HG03469 (cell line): ENCODE data around the gene AKTIP.
"Not testable (repeated sequence)": the region's sequence is repeated elsewhere in the genome, so short reads cannot be mapped to it uniquely, and the experiment has no call there.

ENCODE experiments used
- ATAC-seq: cut with Tn5 transposase; IDR thresholded peaks from one replicate; pipeline ENCODE4 v1.9.1; 2021; ENCODE audit warnings: mild to moderate bottlenecking, moderate library complexity, moderate number of reproducible peaks; ENCODE audit not compliant: unreplicated experiment

AKTIP gene

DNA sequence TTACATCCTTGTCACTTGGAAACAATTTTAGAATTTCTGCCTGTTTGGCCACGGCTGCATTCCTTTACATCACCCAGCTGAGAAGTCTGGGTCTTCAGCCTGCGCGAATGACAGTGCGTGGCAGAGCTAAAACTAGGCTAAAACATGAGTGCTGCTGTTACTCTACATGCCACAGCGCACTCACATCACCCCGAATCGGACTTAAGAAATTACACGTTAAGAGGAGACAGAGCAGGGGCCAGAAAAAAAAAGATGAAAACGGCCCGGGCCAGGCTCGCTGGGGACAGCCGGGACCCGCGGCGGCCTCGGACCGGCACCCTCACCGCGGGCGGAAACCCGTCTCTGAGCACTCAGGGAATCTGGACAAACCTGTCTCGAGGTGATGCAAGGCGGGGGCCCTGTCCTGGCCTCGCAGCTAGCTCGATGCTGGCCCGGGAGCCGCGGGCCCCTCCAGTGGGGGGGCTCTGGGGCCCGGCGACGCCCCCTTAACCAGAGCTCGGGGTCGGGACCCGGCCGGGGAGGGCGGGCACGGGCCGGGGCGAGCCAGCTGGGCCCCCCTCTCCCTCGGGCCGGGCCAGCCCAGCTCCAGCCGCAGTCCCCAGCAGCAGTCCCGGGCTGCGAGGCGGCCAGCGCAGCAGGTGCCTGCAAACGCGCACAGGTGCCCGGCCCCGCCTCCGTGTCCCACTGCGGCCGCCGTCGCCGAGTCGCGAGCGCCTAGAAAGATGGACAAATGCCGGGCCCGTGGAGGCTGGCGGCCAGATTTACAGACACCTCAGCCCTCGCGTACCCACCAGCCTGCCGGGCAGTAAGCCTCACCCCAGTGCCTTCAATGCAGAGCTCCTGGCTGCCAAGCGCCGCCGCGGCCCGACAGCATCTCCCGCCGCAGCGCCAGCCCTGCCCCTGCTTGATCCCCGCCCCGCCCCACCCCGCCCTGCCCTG is at the start of gene AKTIP:
Gene AKTIP, minus strand, starts transcription at position 879 of the 939 bp plus-strand sequence. CDS start 2,950 bp downstream, outside the sequence.
- peak; percentile 10 for ATAC-seq

DNA sequence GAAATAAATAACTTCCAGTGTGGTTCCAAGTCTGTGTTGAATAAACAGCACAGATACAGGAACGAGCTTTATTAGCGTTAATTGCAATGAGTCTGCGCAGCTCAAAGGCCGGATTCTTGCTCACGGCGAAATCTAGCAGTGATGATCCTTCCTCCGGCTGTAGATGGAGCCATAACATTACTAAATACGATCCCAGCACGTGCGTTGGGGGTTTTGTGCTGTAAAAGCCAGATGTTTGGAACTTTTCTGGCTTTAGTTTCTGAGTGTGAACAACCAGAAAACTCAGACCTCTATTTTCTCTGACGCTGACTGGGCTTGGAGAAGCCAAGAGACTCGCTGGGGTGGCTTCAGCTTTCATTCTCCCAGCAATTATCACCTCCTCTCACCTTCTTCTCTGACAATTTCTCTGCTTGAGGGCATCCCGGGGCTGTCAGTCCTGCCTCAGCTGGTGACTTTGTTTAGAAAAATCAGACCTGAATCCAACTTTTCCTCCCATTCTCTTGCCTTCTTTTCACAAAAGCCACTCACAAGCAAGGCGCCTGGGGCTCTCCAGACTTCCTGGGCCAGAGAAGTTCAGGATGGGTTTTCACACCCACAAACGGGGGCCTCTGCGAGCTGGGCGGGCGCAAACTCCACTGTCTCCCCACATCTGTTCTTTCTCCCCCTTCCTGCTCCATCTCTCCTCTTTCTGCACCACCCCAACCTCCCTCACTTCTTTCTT is 47.1 kb upstream of the AKTIP start:
- ATAC-seq = peak; percentile 75

DNA sequence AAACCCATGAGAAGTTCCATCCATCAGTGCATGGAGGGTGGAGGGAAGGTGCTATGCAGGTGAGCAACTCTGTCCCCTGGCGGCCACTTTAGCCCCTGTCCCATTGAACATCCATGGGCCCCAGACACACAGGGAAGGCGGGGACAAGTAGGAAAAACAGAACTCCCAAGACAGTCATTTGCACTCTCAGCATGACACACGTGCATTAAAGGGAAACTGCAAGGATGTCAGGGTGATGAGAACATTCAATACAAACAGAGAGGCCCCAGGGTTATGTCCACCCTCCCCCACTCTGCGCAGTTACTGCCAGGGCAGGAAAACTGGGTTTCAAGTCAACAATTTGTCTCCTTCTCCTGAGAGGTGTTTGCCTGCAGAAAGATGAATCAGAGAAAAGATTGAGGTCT is 44.0 kb upstream of the AKTIP start:
- no peak for ATAC-seq

DNA sequence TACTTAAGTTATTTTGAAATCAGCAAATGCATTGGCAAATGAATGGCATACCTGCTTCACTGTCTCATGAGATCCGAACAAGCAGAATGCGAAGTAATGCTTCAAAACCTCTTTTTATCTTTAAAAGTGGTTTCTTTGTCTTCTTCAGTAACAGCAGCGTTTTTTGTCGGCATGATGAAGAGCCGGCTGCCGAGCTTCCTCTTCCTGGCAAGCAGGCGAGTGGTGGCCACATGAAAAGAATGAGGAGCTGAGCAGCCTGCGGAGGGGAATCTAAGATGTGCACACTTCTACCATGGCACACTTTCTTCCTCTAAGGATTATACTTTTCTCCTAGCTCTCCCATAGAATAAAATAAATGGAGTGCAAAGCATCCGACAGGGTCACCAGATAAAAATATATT is 42.4 kb upstream of the AKTIP start:
- no peak for ATAC-seq

DNA sequence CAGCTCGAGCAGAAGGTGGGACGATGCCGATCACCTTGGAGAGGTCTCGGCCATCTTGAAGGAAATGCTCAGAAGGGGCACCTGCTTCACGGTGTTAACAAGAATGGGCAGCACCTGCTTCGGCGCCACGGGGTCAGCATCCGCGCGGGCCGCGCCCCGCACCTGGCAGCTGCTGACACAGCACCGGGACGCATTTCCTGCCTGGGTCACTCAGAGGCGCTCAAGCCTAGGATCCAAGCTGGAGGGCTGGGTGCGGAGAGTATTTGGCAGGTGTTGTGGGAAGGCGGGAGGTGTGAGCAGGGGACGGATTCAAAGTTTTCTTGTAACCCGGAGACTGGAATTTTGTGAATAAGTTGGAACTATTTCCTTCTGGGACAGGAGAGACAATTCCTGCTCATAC is 39.3 kb upstream of the AKTIP start:
- ATAC-seq = no peak

DNA sequence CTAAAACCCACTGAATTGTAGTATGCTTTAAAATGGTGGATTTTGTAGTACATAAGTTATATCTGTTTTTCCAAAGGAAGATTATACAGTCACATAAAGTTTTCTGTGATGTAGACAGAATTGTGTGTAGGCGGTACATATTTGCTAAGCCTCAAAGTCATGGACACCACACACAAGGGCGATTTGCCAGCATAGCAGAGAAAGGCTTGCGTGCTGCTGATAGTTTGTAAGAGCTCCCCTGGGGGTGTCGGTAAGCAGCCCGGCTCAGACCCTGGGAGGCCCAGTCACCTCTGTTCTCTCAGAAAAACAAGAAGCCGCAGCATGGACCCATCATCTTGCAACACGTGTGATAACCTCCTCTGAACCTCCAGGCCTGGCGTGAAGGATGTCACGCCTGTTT is 38.3 kb upstream of the AKTIP start:
- no peak for ATAC-seq

DNA sequence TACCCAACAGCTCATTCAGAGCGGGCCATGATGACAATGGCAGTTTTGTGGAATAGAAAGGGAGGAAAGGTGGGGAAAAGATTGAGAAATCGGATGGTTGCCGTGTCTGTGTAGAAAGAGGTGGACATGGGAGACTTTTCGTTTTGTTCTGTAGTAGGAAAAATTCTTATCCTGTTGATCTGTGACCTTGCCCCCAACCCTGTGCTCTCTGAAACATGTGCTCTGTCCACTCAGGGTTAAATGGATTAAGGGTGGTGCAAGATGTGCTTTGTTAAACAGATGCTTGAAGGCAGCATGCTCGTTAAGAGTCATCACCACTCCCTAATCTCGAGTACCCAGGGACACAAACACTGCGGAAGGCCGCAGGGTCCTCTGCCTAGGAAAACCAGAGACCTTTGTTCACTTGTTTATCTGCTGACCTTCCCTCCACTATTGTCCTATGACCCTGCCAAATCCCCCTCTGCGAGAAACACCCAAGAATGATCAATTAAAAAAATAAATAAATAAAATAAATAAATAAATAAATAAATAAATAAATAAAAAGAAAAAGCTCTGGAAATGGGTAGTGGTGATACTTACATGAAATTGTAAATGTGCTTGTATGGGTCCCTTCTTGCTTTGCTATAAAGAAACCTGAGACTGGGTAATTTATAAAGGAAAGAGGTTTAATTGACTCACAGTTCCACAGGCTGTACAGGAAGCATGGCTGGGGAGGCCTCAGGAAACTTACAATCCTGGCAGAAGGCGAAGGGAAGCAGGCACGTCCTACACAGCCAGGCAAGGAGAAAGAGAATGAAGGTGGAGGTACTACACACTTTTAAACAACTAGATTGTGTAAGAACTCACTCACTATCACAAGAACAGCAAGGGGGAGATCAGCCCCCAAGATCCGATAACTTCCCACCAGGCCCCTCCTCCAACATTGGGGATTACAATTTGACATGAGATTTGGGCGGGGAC is 37.0 kb upstream of the AKTIP start:
- ATAC-seq = not testable (repeated sequence)

DNA sequence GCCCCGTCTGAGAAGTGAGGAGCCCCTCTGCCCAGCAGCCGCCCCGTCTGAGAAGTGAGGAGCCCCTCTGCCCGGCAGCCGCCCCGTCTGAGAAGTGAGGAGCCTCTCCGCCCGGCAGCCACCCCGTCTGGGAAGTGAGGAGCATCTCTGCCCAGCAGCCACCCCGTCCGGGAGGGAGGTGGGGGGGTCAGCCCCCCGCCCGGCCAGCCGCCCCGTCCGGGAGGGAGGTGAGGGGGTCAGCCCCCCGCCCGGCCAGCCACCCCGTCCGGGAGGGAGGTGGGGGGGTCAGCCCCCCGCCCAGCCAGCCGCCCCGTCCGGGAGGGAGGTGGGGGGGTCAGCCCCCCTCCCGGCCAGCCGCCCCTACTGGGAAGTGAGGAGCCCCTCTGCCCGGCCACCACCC is 36.3 kb upstream of the AKTIP start:
- not testable (repeated sequence) for ATAC-seq

DNA sequence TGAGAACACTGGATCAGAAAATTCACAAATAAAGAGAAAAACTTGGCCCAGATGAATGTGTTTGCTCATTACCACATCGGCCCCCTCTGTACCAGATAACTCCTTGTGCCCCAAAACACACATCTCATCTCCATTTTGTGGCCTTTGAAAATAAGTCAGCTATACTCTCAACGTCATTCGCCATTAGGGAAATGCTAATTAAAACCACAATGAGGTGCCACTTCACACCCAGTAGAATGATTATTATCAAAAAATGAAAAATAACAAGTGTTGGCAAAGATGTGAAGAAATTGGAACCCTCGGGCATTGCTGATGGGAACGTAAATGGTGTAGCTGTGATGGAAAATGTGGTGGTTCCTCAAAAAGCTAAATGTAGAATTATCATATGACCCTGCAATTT is 34.6 kb upstream of the AKTIP start:
- ATAC-seq = no peak

DNA sequence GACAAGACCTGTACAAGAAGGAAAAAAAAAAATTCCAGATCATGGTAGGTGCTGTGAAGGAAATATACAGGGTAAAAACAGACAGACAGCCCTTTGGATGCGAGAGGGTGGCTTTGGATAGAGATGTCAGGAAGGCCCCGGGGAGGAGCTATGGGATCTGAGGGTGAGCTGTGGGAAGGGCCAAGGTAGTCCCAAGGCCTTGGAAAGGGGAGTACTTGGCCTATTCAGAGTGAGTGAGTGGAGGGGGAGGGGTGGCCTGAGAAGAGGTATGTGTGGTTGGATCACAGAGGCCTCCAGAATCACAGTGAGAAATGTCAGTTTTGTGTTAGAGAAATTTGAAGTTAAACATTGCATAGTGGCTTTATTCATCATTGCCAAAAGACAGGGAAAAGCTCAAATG is 31.2 kb upstream of the AKTIP start:
- ATAC-seq = no peak

DNA sequence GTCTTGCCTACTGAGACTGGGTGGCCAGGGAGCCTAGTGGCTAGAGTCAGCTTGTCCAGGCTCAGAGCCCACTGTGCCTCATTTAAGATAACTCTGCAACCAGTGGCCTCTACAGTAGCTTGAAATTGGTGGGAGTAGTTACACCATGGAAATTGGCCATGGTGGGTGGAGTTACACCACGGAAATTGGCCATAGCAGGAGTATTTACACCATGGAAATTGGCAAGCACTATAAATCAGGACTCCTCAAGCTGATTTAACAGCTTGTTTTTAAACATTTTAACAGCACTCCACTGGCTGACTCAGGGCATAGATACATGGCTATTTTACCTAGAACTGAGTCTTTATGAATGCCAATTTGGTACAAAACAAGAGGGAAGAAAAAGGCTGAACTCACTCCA is 27.7 kb upstream of the AKTIP start:
- ATAC-seq = no peak

DNA sequence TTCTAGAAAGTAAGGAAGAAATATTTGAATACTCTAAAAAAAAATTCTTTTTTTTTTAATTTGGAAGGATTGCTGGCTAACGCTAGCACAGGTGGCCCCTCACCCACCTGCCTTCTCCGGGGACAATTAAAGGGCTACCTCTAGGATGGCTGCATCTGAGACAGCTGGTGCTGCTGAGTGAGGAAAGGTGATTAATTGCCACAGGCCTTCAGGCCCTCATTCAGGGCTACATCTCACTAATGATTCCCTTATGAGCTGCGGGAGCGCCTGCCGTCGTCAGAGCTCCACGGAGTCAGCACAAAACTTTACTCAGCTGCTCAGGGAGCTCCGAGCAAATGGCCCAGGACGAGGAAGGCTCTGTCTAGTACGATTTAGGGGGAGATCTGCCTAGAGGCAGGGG is 27.0 kb upstream of the AKTIP start:
- no peak for ATAC-seq

DNA sequence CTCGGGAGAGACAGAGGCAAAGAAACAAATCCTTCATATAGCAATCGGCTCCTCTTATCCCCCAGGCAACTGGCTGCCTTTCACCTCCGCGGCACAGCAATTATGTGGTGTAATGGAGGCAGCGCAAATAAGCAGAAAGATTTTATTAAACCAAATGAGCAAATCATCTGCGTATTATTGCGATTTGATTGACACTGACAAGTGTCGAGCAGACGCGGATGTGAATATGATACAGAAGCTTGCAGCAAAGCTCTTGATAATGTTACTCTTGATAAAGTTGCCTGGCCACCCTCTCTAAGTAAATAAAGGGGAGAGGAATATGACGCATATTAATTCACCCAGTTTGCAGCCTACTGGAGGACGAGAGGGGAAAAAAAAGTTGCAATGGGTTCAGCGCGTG is 26.5 kb upstream of the AKTIP start:
- no peak for ATAC-seq

DNA sequence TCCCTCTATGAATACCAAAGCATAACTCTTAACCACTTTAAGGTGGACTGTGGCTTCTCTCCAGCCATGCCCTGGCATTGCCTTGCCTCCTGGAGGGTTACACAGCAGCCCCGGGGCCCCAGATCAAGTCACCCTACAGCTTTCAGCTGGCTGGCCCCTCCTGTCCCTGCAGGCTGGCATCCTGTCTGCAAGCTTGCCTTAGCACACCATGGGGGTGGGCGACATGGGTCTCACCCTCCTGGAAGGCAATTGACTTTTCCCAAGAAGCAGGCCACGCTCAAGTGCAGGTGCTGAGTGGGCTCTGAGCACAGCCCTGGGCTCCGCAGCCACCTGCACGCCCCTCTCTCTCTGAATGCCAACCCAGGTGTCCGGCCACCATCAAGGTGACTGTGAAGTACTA is 25.8 kb upstream of the AKTIP start:
- ATAC-seq = no peak

DNA sequence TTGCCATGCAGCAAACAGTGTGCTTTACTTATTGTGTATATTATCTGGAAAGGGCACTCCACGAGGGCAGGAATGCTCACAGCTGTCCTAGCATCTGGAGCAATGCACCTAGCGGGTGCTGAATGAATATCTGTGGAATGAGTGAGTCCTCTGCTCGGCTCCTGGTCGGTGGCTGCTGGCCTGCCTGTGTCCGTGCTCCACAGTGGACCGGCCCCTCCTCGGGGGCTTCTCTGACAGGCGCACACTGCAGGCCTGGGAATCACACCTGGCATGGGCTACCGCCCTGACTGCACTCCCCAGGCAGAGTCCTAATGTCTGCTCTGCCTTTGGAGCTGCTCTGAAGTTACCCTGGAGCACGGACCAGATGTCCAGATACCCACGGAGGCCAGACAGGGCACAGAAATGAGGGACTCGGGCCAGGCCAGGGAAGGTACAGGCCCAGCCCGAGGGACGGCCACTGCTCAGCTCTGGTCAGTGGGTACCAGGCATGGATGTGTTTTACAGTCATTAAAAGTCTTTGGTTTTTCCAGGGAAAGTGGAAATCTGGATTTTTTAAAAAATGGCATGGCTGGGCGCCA is 21.1 kb upstream of the AKTIP start:
- ATAC-seq = no peak

DNA sequence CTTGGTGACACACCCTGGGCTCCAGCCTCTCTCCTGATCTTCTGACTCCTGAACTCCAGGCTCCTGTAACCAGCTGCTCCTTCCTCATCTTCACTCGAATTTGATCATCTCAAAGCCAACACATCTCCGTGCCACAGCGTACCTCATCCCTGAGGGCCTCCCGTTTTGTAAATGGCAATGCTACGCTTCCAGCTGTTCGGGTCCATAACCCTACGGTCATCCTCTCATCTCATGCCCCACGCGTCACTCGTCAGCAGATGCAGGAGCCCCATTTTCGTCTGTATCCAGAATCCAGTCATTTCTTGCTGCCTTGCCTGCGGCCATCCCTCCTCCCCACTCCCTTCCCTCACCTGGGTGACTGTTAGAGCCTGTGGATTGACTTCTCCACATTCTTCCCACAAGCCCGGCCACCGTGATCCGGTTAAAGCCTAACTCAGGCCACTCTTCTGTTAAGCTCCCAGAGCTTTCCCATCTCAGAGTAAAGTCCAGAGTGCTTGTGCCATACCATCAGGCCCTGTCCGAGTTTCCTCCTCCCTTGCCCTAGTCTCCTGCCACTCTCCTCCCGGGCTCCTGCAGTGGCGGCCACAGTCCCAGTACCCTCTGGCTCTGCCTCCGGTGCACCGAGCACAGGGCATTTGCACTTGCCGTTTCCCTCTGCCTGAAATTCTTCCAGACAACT is 20.3 kb upstream of the AKTIP start:
- no peak for ATAC-seq

DNA sequence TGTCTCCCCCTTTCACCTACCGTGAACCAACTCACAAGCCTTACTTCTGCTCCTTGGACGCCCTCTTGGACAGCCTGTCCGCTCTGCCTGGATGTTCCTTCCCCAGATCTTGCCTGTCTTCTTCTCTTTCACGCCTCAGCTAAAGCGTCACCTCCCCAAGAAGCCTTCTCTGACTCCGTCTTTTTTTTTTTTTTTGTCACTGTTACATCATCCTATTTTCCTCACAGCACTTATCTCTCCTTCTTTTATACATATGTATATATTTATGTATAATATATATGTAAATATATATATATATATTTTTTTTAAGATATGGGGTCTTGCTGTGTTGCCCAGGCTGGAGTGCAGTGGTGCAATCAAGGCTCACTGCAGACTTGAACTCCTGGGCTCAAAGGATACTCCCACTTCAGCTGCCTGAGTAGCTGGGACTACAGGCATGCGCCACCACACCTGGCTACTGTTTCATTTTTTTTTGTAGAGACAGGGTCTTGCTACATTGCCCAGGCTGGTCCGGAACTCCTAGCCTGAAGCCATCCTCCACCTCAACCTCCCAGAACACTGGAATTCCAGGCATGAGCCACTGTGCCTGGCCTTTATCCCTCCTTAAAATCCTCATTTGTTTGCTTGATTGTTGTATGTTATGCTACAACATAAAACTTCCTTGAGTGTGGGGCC is 16.5 kb upstream of the AKTIP start:
- ATAC-seq = no peak

DNA sequence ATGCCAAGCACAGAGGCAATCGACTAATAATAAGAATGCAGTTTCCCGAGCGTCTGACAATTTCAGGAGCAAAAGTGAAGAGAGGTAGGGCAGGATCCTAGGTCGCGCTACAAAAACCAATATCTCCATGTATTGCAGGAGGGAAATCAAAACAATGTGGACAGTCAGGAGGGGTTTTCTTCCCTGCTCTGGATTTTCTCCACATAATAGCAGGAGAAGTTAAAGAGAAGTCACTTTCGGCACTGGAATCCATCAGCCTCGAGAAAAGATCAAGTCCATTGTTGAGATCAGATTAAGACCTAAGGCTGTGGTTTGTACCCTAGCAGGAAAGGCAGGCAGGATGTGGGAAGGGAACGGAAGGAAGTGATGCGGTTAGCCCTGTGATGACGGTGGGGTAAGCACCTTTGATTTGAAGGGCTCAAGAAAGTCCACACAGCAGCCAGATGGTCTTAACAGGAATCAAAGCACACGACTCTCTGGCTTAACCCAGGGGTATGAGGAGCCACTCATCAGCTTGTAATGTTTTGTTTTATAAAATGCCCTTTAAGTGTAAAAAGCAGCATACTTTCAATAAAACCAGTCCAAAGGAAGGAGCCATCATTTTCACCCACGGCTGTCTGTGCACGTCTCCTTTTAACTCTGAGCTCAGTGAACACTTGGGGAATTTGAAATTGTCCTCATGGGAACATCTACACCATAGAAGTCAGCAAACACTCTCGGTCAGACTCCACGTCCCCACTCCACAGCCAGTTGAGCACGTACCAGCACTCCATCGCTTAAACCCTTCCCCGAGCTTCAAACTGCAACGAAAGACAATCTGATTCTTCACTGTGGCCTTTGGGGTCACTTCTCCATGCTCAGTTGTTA is 15.8 kb upstream of the AKTIP start:
- peak; percentile 98 for ATAC-seq

DNA sequence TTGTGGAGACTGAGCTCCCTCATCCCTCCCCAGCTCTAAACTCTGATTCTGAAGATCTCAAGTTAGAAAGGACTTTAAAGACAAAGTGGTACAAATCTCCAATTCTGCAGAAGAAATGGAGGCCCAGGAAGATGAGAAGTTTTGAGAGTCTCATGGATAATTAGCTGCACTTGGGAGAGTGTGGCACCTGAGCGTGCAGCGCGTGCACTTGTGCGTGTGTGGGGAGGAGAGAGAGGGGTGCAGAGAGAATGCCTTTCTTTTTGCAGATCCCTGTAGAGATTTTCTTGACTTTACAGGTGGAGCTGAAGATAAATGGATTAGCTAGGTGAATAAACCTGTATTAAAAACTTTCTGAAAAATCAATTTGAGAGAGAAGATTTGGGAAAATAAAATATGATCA is 14.8 kb upstream of the AKTIP start:
- no peak for ATAC-seq
